Endodermal cell (in vitro differentiated cells): ENCODE results near the gene BCL2. TPM values are rescaled to one million over a fixed set of nuclear protein-coding genes. Genes with fewer than 3 reads are reported as not detected.
A peak's percentile ranks its signal among the peaks of the same experiment; 100 is the strongest.
"Not testable (repeated sequence)": the region's sequence is repeated elsewhere in the genome, so short reads cannot be mapped to it uniquely, and the experiment has no call there.

ENCODE experiments used
- DNase-seq: peaks from one replicate; pipeline ENCODE4 v3.0.0-alpha.2; 2017
- H3K27ac ChIP-seq: 2 replicates; pipeline ENCODE4 v1.5.1; 2013; ENCODE audit warnings: mild to moderate bottlenecking, low read depth, low read length, moderate library complexity
- H3K27me3 ChIP-seq: 2 replicates; pipeline ENCODE4 v1.6.1; 2013; ENCODE audit warnings: mild to moderate bottlenecking, low read length, moderate library complexity; ENCODE audit not compliant: insufficient read depth, control insufficient read depth, poor library complexity, severe bottlenecking
- H3K36me3 ChIP-seq: 2 replicates; pipeline ENCODE4 v1.7.0; 2013; ENCODE audit warnings: mild to moderate bottlenecking, low read length, moderate library complexity; ENCODE audit not compliant: control insufficient read depth, insufficient read depth
- H3K4me1 ChIP-seq: one replicate; pipeline ENCODE4 v1.7.0; 2013; ENCODE audit warnings: low read length; ENCODE audit not compliant: control insufficient read depth, insufficient read depth
- H3K4me3 ChIP-seq: 2 replicates; pipeline ENCODE4 v1.5.1; 2013; ENCODE audit warnings: mild to moderate bottlenecking, low read length, moderate library complexity
- H3K9ac ChIP-seq: 2 replicates; pipeline ENCODE4 v1.6.1; 2013; ENCODE audit warnings: mild to moderate bottlenecking, low read length, moderate library complexity; ENCODE audit not compliant: poor library complexity, severe bottlenecking; ENCODE audit errors: extremely low read depth
- H3K9me3 ChIP-seq: 2 replicates; pipeline ENCODE4 v1.6.1; 2013; ENCODE audit warnings: mild to moderate bottlenecking, low read length, moderate library complexity; ENCODE audit not compliant: control insufficient read depth
- H3K27ac Mint-ChIP-seq: 2 replicates; pipeline ENCODE4 v1.8.0; 2020; ENCODE audit warnings: mixed read lengths
- H3K27me3 Mint-ChIP-seq: 2 replicates; pipeline ENCODE4 v1.8.0; 2021; ENCODE audit warnings: mild to moderate bottlenecking, mixed read lengths; ENCODE audit not compliant: insufficient read depth
- H3K36me3 Mint-ChIP-seq: 2 replicates; pipeline ENCODE4 v1.8.0; 2020; ENCODE audit warnings: low read depth, mixed read lengths
- H3K4me1 Mint-ChIP-seq: 2 replicates; pipeline ENCODE4 v1.8.0; 2020; ENCODE audit warnings: mixed read lengths
- H3K4me3 Mint-ChIP-seq: 2 replicates; pipeline ENCODE4 v1.8.0; 2020; ENCODE audit warnings: mild to moderate bottlenecking, moderate library complexity, mixed read lengths
- H3K9me3 Mint-ChIP-seq: 2 replicates; pipeline ENCODE4 v1.8.0; 2020; ENCODE audit warnings: mild to moderate bottlenecking, mixed read lengths
- WGBS, 2 experiments: methylation state at CpG; one replicate each; pipeline versions ENCODE4 v1.1.5 to v1.1.7; 2013; ENCODE audit warnings: missing lambda C conversion rate in 2 of 2, mixed read lengths in 1 of 2; ENCODE audit not compliant: insufficient coverage in 1 of 2, insufficient read length in 1 of 2; 5-methylcytosine and 5-hydroxymethylcytosine counted together
- total RNA-seq, 2 donors: library from RNA; stranded (reverse); fragmentation: NEBNext Ultra II Directional in 1 of 2; extraction: Animal tissue kit (Norgen Biotek cat#: 25700) in 1 of 2; gene quantifications; 2 replicates in 1 of 2; 3 replicates in 1 of 2; pipeline ENCODE4 v1.2.1, GENCODE V29; 2021
- TF ChIP-seq, protein P1 (sequence below): fragments of 200-600 bp; sonication (generic); conservative IDR thresholded peaks from 2 replicates; pipeline ENCODE4 v1.5.0; 2021; ENCODE audit warnings: antibody characterized with exemption, mild to moderate bottlenecking

BCL2 gene
- total RNA-seq, 2 donors from 2014 or later, result 1.4 to 2.3 TPM

DNA sequence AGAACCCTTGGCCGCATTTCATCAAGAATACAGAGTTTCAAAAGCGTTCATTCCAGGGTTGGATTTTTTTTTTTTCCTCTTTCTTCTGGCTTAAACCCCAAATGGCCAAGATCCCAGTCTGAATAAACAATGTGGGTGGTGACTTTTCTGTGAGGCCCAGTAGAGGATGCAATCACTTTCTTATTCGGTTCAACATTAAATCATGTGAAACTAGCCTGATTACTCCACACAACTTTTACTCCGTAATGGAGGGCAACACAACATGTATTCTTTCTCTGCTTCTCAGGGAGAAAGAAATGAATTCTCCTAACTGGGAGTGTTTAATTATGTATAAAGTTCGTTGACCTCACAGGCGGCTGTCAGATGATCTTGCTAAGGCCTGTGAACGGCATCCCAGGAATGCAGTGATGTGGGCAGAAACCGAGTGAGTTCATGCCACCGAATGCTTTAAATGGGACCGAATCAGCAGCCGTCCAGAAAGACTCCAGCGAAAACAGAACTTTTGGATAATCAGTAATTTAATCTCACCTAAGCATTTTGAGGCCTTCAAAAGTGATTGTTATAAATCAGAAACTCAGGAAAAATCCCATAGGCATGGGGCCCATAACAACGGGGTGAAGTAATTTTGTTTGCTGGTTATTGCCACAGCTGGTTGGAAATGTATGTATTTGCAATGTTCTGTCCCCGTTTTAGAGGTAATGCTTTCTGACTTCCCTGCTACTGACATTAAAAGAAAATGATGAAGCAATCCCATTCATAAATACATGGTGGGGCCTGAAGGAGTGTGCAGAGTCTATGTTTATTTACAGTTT is 81.5 kb downstream of the BCL2 start:
- no peak overlapping the region for H3K4me3 ChIP-seq
- H3K36me3 Mint-ChIP-seq, result no peaks in the 10 kb centered on the region
- H3K9ac ChIP-seq, result no peak overlapping the region
- TF ChIP-seq, protein P1, sequence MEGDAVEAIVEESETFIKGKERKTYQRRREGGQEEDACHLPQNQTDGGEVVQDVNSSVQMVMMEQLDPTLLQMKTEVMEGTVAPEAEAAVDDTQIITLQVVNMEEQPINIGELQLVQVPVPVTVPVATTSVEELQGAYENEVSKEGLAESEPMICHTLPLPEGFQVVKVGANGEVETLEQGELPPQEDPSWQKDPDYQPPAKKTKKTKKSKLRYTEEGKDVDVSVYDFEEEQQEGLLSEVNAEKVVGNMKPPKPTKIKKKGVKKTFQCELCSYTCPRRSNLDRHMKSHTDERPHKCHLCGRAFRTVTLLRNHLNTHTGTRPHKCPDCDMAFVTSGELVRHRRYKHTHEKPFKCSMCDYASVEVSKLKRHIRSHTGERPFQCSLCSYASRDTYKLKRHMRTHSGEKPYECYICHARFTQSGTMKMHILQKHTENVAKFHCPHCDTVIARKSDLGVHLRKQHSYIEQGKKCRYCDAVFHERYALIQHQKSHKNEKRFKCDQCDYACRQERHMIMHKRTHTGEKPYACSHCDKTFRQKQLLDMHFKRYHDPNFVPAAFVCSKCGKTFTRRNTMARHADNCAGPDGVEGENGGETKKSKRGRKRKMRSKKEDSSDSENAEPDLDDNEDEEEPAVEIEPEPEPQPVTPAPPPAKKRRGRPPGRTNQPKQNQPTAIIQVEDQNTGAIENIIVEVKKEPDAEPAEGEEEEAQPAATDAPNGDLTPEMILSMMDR, result no peak
- H3K27ac Mint-ChIP-seq, result peak overlapping the region; percentile 22
- H3K4me3 Mint-ChIP-seq, result no peak overlapping the region
- no peaks in the 10 kb centered on the region for H3K27me3 Mint-ChIP-seq
- H3K9me3 Mint-ChIP-seq, result no peaks in the 10 kb centered on the region
- H3K9me3 ChIP-seq, result no peaks in the 10 kb centered on the region
- DNase-seq, result peak; percentile 77
- no peaks in the 10 kb centered on the region for H3K36me3 ChIP-seq
- peak overlapping the region; percentile 89 for H3K27ac ChIP-seq
- no peaks in the 10 kb centered on the region for H3K4me1 ChIP-seq
- WGBS, 2 experiments, result 41 to 64% methylated on average over 11 to 14 of the region's 14 CpGs
- H3K27me3 ChIP-seq, result no peaks in the 10 kb centered on the region
- H3K4me1 Mint-ChIP-seq, result peaks cover 11% of the 10 kb centered on the region

DNA sequence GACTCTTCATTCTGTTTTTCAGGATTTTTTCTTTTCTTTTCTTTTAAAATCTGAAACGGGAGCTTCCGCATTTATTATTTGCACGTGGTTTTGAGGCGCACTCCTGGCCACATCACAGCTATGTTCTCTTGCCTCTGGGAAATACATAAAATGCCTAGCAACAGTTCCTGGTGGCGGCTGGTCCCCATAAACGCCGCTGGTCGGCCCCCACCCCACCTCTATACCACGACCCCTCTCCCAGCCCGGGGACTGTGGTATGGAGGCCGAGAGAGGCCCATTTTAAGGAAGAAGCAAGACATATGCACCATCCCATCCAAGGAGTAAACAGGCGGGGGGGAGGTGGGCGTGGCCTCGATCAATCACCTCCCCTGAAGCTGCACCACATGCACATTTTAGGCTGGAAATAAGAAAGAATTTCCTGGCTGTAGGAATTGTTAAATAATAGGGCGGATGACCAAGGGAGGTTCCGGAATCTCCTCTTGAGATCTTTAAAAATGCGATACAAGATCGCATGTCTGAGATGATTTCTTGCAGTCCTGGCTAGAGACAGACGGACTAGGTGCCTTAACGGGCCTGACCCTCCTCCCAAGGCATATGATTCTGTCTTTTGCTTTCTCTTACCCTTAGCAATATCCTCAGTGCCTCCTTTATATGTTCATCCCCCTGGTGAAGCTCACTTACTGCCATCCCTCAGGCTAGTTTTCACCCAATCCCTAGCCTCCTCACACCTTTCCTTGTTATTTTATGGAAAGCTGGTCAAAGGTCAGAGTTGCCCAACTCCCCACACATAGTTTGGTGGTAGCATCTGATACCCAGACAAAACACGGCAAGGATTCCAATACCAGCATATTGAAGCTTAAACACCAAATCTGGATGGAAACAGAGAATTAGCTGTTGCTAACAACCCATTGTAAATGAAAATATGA is 82.4 kb downstream of the BCL2 start:
- H3K4me1 ChIP-seq, result no peaks in the 10 kb centered on the region
- no peak overlapping the region for H3K4me3 ChIP-seq
- H3K9ac ChIP-seq, result no peak overlapping the region
- H3K27me3 ChIP-seq, result no peaks in the 10 kb centered on the region
- peaks cover 11% of the 10 kb centered on the region for H3K4me1 Mint-ChIP-seq
- no peaks in the 10 kb centered on the region for H3K9me3 ChIP-seq
- H3K36me3 ChIP-seq, result no peaks in the 10 kb centered on the region
- H3K27ac Mint-ChIP-seq, result no peak overlapping the region
- H3K9me3 Mint-ChIP-seq, result no peaks in the 10 kb centered on the region
- H3K27me3 Mint-ChIP-seq, result no peaks in the 10 kb centered on the region
- H3K27ac ChIP-seq, result peak overlapping the region; percentile 89
- TF ChIP-seq, protein P1, result no peak
- H3K4me3 Mint-ChIP-seq, result no peak overlapping the region
- no peak for DNase-seq
- H3K36me3 Mint-ChIP-seq, result no peaks in the 10 kb centered on the region
- 94 to 98% methylated on average over 12 to 21 of the region's 21 CpGs for WGBS, 2 experiments

DNA sequence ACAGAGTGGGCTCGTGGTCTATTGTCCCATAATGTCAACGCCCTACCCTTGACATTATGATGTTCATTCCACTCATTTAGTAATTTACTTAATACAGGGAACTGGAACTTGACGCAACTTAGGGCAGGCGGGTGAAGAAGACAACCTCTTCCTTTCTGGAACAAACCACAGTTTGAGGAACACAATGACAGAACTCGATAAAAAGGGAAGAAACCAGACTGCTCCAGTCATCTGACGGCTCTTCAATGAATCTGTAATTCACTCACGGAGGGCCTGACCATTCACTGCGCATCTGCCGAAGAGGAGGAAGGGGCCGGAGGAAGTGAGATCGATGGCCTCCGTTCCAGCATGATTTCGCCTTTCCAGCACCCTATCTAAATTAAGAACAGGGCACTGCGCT is 83.2 kb downstream of the BCL2 start:
- Mint-ChIP-seq H3K27me3 (no peaks in the 10 kb centered on the region), H3K27ac (no peak overlapping the region), H3K36me3 (no peaks in the 10 kb centered on the region), H3K9me3 (no peaks in the 10 kb centered on the region), H3K4me3 (no peak overlapping the region), H3K4me1 (peaks cover 11% of the 10 kb centered on the region)
- Histone ChIP-seq H3K27ac (no peak overlapping the region), H3K4me3 (no peak overlapping the region), H3K27me3 (no peaks in the 10 kb centered on the region), H3K4me1 (no peaks in the 10 kb centered on the region), H3K9ac (no peak overlapping the region), H3K36me3 (no peaks in the 10 kb centered on the region), H3K9me3 (no peaks in the 10 kb centered on the region)
- 91 to 93% methylated on average over 12 to 14 of the region's 14 CpGs for WGBS, 2 experiments
- DNase-seq, result no peak
- TF ChIP-seq, protein P1, result no peak

DNA sequence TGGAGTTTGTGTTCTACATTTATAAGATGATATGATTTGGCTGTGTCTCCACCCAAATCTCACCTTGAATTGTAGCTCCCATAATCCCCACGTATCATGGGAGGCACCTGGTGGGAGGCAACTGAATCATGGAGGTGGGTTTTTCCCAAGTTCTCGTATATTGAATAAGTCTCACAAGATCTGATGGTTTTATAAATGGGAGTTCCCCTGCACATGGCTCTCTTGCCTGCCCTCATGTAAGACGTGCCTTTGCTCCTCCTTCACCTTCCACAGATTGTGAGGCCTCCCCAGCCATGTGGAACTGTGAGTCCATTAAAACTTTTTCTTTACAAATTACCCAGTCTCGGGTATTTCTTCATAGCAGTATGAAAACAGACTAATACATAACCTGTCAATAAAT is 83.6 kb downstream of the BCL2 start:
- not testable (repeated sequence) for H3K4me3 Mint-ChIP-seq, H3K27me3 Mint-ChIP-seq, H3K27ac ChIP-seq, H3K27ac Mint-ChIP-seq, DNase-seq, H3K36me3 Mint-ChIP-seq, H3K9ac ChIP-seq, H3K4me1 ChIP-seq, H3K9me3 Mint-ChIP-seq, H3K36me3 ChIP-seq, H3K4me3 ChIP-seq, H3K9me3 ChIP-seq, H3K27me3 ChIP-seq
- H3K4me1 Mint-ChIP-seq, result peaks cover 11% of the 10 kb centered on the region
- 85 to 91% methylated on average over 2 to 4 of the region's 4 CpGs for WGBS, 2 experiments
